Measurements from ENCODE around the gene SEL1L2.

GRCh38 chr20:13858439-13858838 is 132.0 kb downstream of the SEL1L2 start:
- TF ChIP-seq CTCF (IDR thresholded peaks at IDR 0.05) (no peak), POLR2A (IDR thresholded peaks at IDR 0.05) (no peak), POLR2AphosphoS5 (IDR thresholded peaks at IDR 0.05) (no peak), EP300 (IDR thresholded peaks at IDR 0.05) (no peak)
